HFF-Myc (cell line): Measurements from ENCODE around the gene RNF181.
"Not testable (repeated sequence)": the region's sequence is repeated elsewhere in the genome, so short reads cannot be mapped to it uniquely, and the experiment has no call there.

Experiments used
- DNase-seq: peaks from one replicate; pipeline ENCODE4 v3.0.0-alpha.2; 2011; ENCODE audit warnings: low read depth; ENCODE audit errors: extremely low read depth
- H3K4me3 ChIP-seq: replicated peaks from 2 replicates; pipeline ENCODE4 v1.5.1; 2011; ENCODE audit warnings: low read depth, mild to moderate bottlenecking, control low read depth, low read length
- CTCF ChIP-seq: IDR thresholded peaks from 2 replicates; pipeline ENCODE4 v1.5.1; 2012; ENCODE audit warnings: mild to moderate bottlenecking, low read depth, low read length, control low read depth; ENCODE audit errors: missing control alignments

The RNF181 gene

GRCh38 chr2:85589181-85589580 is 6.4 kb upstream of the RNF181 start:
- DNase-seq = no peak
- H3K4me3 ChIP-seq = no peak overlapping the region
- no peak for TF ChIP-seq CTCF

GRCh38 chr2:85589982-85590791 is 5.4 kb upstream of the RNF181 start:
- DNase-seq = no peak
- no peak overlapping the region for H3K4me3 ChIP-seq

GRCh38 chr2:85590950-85591349 is 4.6 kb upstream of the RNF181 start:
- no peak for TF ChIP-seq CTCF
- no peak overlapping the region for H3K4me3 ChIP-seq
- no peak for DNase-seq

More at GRCh38 chr2:85589982-85590791, 5.4 kb upstream of the RNF181 start:
- no peak for TF ChIP-seq CTCF

GRCh38 chr2:85591563-85591962 is 4.0 kb upstream of the RNF181 start:
- no peak for DNase-seq
- H3K4me3 ChIP-seq = no peak overlapping the region
- TF ChIP-seq CTCF = no peak

DNA sequence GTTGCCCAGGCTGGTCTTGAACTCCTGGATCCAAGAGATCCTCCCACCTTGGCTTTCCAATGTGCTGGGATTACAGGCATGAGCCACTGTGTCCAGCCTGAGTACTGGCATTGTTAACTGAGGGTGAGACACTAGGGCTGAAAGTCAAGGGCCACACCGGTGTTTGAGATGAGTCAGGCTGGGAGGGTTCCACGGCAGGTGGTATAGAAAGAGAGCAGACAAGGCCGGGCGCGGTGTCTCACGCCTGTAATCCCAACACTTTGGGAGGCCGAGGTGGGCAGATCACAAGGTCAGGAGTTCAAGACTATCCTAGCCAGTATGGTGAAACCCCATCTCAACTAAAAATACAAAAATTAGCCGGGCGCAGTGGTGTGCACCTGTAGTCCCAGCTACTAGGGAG is 3.2 kb upstream of the RNF181 start:
- not testable (repeated sequence) for DNase-seq, H3K4me3 ChIP-seq

DNA sequence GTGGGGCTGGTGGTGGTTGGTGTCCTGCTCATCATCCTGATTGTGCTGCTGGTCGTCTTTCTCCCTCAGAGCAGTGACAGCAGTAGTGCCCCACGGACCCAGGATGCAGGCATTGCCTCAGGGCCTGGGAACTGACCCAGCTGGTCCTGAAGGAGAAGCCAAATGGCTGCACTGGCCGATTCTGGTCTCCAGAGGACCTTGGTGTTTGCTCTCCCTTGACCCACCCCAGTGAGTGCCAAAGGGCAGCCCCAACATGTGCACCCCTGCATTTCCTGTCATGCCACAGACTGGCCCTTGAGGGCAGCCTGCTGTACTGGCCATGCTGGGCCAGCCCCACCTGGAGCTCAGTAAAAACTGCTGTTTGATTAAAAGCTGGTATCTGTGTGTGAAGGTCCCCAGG is 2.5 kb upstream of the RNF181 start:
- no peak overlapping the region for H3K4me3 ChIP-seq
- DNase-seq = no peak
- no peak for TF ChIP-seq CTCF

- DNase-seq = no peak
- H3K4me3 ChIP-seq = peak overlapping the region; percentile 67
- TF ChIP-seq CTCF = no peak
Measured at GRCh38 chr2:85594715-85595300, 737 bp upstream of the RNF181 start.
